BLaER1 (cell line): ENCODE data around the gene ZWILCH.

Experiments used
- H3K27ac ChIP-seq: shearing (Covaris generic); formaldehyde crosslinking; 2 replicates; pipeline ENCODE4 v1.8.1; 2022
- H3K27me3 ChIP-seq: shearing (Covaris generic); formaldehyde crosslinking; 2 replicates; pipeline ENCODE4 v1.8.1; 2022
- H3K36me3 ChIP-seq: shearing (Covaris generic); formaldehyde crosslinking; 2 replicates; pipeline ENCODE4 v1.8.1; 2022
- H3K4me1 ChIP-seq: shearing (Covaris generic); formaldehyde crosslinking; 2 replicates; pipeline ENCODE4 v1.8.1; 2022
- H3K4me2 ChIP-seq: shearing (Covaris generic); formaldehyde crosslinking; 2 replicates; pipeline ENCODE4 v1.8.1; 2022
- H3K4me3 ChIP-seq: shearing (Covaris generic); formaldehyde crosslinking; 2 replicates; pipeline ENCODE4 v1.8.1; 2022
- H3K9ac ChIP-seq: shearing (Covaris generic); formaldehyde crosslinking; 2 replicates; pipeline ENCODE4 v1.8.1; 2022
- H3K9me3 ChIP-seq: shearing (Covaris generic); formaldehyde crosslinking; 2 replicates; pipeline ENCODE4 v1.8.1; 2022
- H4K20me1 ChIP-seq: shearing (Covaris generic); formaldehyde crosslinking; 2 replicates; pipeline ENCODE4 v1.8.1; 2022
- Cebpa-rat ChIP-seq: shearing (Covaris generic); IDR thresholded peaks from 2 replicates; pipeline ENCODE4 v1.8.1; 2022

The ZWILCH gene

GRCh38 chr15:66472176-66472999, 32.7 kb upstream of the ZWILCH start:
- Histone ChIP-seq H3K36me3 (0 out of 2 replicates have a peak, but pooled peaks cover 15% of the 10 kb centered on the region), H3K4me1 (peaks cover 21% of the 10 kb centered on the region), H3K27me3 (no peaks in the 10 kb centered on the region), H3K9ac (peak overlapping the region; percentile 2; the same call in 1 of the 2 replicates), H3K27ac (peak overlapping the region; percentile 27; the same call in 1 of the 2 replicates), H3K9me3 (no peaks in the 10 kb centered on the region), H3K4me3 (no peak overlapping the region), H3K4me2 (peak overlapping the region; percentile 70), H4K20me1 (peaks cover 11% of the 10 kb centered on the region; the same call in 1 of the 2 replicates)
- TF ChIP-seq Cebpa-rat: no peak

DNA sequence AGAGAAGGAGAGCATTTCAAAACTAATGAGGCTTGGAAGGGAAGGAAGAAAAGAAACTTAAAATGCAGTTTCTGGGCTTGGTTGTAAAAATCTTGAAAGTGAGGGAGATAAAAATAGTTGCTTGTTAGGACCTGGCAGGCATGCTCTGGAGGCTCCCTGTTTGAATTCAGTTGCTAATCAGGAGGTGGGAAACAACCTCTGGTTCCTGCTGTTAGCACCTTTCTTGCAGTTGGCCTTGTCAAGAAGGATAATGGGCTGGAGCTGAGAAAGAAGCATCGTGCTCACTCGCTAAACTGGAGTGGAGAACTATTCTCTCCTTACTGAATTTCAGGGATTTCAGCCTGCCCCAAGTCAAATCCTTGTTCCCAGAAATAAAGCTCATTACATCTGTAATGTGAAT, 31.0 kb upstream of the ZWILCH start:
- Histone ChIP-seq H3K4me2 (0 out of 2 replicates have a peak overlapping the region, but pooled peaks have one; percentile 9), H3K27ac (no peak overlapping the region), H3K27me3 (no peaks in the 10 kb centered on the region), H3K4me3 (no peak overlapping the region), H3K9me3 (no peaks in the 10 kb centered on the region), H3K36me3 (0 out of 2 replicates have a peak, but pooled peaks cover 9% of the 10 kb centered on the region), H3K9ac (no peak overlapping the region), H4K20me1 (peaks cover 16% of the 10 kb centered on the region; the same call in 1 of the 2 replicates), H3K4me1 (peaks cover 21% of the 10 kb centered on the region)
- no peak for TF ChIP-seq Cebpa-rat

GRCh38 chr15:66474963-66475362, 30.2 kb upstream of the ZWILCH start:
- no peak for TF ChIP-seq Cebpa-rat
- H3K4me3 ChIP-seq: no peak overlapping the region
- no peak overlapping the region for H3K27ac ChIP-seq
- H3K4me2 ChIP-seq: no peak overlapping the region
- no peak overlapping the region for H3K9ac ChIP-seq
- H3K27me3 ChIP-seq: no peaks in the 10 kb centered on the region
- H4K20me1 ChIP-seq: peaks cover 16% of the 10 kb centered on the region; the same call in 1 of the 2 replicates
- H3K9me3 ChIP-seq: no peaks in the 10 kb centered on the region
- peaks cover 21% of the 10 kb centered on the region for H3K4me1 ChIP-seq
- 0 out of 2 replicates have a peak, but pooled peaks cover 9% of the 10 kb centered on the region for H3K36me3 ChIP-seq

DNA sequence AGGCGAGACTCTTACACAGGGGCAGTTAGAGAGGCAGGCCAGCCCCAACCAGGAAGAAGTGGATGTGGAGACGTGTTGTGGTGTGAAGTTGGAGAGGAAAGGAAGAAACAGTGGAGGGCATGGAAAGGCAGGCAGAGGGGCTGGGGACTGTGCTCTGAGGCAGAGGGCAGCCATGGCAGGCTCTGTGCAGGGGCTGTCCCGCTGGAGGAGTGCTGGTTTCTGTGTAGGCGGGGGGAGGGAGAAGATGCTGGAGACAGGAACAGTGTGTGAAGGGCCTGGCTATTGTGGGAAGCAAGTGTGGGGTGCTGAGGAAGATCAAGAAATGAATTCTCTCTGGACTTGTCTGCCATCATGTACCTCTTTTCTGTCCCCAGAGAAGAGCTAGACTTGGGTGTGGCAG, 28.6 kb upstream of the ZWILCH start:
- Histone ChIP-seq H3K9ac (no peak overlapping the region), H4K20me1 (peaks cover 16% of the 10 kb centered on the region; the same call in 1 of the 2 replicates), H3K4me1 (peaks cover 12% of the 10 kb centered on the region), H3K4me2 (no peak overlapping the region), H3K27ac (peak overlapping the region; percentile 41; the same call in 1 of the 2 replicates), H3K27me3 (no peaks in the 10 kb centered on the region), H3K4me3 (no peak overlapping the region), H3K9me3 (no peaks in the 10 kb centered on the region), H3K36me3 (peaks cover 16% of the 10 kb centered on the region)
- TF ChIP-seq Cebpa-rat: no peak

GRCh38 chr15:66477011-66477410, 28.1 kb upstream of the ZWILCH start:
- H3K9ac ChIP-seq: no peak overlapping the region
- peaks cover 20% of the 10 kb centered on the region for H3K36me3 ChIP-seq
- no peaks in the 10 kb centered on the region for H3K27me3 ChIP-seq
- no peak overlapping the region for H3K4me3 ChIP-seq
- 0 out of 2 replicates have a peak overlapping the region, but pooled peaks have one; percentile 41 for H3K27ac ChIP-seq
- H3K4me2 ChIP-seq: no peak overlapping the region
- no peaks in the 10 kb centered on the region for H3K9me3 ChIP-seq
- TF ChIP-seq Cebpa-rat: no peak
- peaks cover 8% of the 10 kb centered on the region for H3K4me1 ChIP-seq
- peaks cover 16% of the 10 kb centered on the region; the same call in 1 of the 2 replicates for H4K20me1 ChIP-seq

DNA sequence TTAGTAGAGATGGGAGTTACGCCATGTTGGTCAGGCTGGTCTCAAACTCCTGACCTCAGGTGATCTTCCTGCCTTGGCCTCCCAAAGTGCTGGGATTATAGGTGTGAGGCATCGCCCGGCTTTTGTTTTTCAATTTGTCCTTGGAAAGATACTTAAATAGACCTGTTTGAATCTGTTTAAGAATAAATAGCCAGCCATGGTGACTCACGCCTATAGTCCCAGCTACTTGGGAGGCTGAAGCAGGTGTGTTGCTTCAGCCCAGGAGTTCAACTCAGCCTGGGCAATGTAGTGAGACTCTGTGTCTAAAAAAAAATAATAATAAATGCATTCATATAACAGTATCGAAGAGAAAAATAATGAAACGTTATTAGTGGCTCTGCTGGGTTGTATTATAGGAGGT, 24.9 kb upstream of the ZWILCH start:
- H3K4me2 ChIP-seq: no peak overlapping the region
- H3K27me3 ChIP-seq: no peaks in the 10 kb centered on the region
- no peak for TF ChIP-seq Cebpa-rat
- no peaks in the 10 kb centered on the region for H3K9me3 ChIP-seq
- H3K9ac ChIP-seq: no peak overlapping the region
- H4K20me1 ChIP-seq: peaks cover 16% of the 10 kb centered on the region; the same call in 1 of the 2 replicates
- peaks cover 50% of the 10 kb centered on the region for H3K36me3 ChIP-seq
- no peak overlapping the region for H3K27ac ChIP-seq
- H3K4me1 ChIP-seq: no peaks in the 10 kb centered on the region
- H3K4me3 ChIP-seq: no peak overlapping the region

- Histone ChIP-seq H3K4me2 (no peak overlapping the region), H3K4me3 (no peak overlapping the region), H4K20me1 (peaks cover 16% of the 10 kb centered on the region; the same call in 1 of the 2 replicates), H3K27me3 (no peaks in the 10 kb centered on the region), H3K9me3 (no peaks in the 10 kb centered on the region), H3K36me3 (peaks cover 59% of the 10 kb centered on the region), H3K4me1 (no peaks in the 10 kb centered on the region), H3K9ac (no peak overlapping the region), H3K27ac (no peak overlapping the region)
- TF ChIP-seq Cebpa-rat: no peak
Measured at GRCh38 chr15:66481107-66481856, 23.8 kb upstream of the ZWILCH start.

DNA sequence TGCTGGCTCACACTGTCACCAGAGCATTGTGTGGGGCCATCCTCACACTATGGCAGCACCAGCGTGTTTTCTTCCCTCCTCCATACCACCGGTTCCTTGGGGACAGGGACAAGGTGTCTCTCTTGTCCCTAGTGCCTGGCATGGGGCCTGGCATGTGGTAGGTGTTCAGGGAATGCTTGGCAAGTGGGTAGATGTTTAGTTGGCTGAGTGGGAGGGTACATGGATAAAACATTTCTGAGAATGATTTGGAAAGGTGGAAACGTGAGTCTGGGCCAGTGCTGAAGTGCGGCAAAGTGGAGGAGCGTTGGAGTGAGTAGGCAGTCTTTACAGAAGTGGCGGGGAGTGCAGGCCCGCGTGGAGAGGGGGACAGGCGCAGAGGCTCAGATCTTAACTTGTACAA, 22.6 kb upstream of the ZWILCH start:
- Histone ChIP-seq H3K36me3 (peaks cover 66% of the 10 kb centered on the region), H4K20me1 (0 out of 2 replicates have a peak, but pooled peaks cover 4% of the 10 kb centered on the region), H3K9me3 (no peaks in the 10 kb centered on the region), H3K9ac (no peak overlapping the region), H3K4me2 (no peak overlapping the region), H3K4me1 (no peaks in the 10 kb centered on the region), H3K27me3 (no peaks in the 10 kb centered on the region), H3K27ac (no peak overlapping the region), H3K4me3 (no peak overlapping the region)
- TF ChIP-seq Cebpa-rat: no peak

DNA sequence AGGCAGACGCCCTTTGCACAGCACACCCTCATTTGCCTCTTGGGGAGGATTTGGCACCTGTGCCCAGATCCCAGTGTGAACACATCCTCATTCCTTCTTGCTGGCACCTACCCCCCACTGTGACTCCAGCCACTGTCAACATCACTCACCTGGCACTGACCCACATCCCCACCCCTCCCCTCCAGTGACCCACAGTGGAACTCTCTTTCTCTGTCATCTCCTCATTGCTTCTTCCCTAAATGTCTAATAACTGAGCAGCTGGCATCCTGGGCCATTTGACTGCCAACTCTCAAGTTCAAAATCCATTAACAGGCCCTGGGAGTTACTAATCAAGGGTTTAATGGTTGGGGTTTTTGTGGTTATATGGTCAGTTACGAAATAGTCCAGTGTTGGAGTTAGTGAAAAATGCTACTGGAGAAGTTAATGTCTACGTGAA, 22.0 kb upstream of the ZWILCH start:
- no peaks in the 10 kb centered on the region for H3K27me3 ChIP-seq
- no peaks in the 10 kb centered on the region for H4K20me1 ChIP-seq
- H3K4me3 ChIP-seq: no peak overlapping the region
- no peak overlapping the region for H3K4me2 ChIP-seq
- peaks cover 73% of the 10 kb centered on the region for H3K36me3 ChIP-seq
- no peak overlapping the region for H3K27ac ChIP-seq
- H3K9ac ChIP-seq: no peak overlapping the region
- no peaks in the 10 kb centered on the region for H3K4me1 ChIP-seq
- no peaks in the 10 kb centered on the region for H3K9me3 ChIP-seq
- TF ChIP-seq Cebpa-rat: no peak
